K562 (cell line): Measurements from ENCODE around the gene CXCL12. TPM values are rescaled to one million over a fixed set of nuclear protein-coding genes. Genes with fewer than 3 reads are reported as not detected.

Experiments used
- GTF2E2 ChIP-seq: fragments of 200-800 bp; sonication (Bioruptor generic); IDR thresholded peaks from 2 replicates; pipeline ENCODE4 v1.6.1; 2016; ENCODE audit warnings: missing genetic modification characterization, missing compliant biosample characterization
- MAZ ChIP-seq, 2 experiments: fragments of 450-650 bp in 1 of 2; sonication (generic) in 1 of 2; formaldehyde crosslinking; IDR thresholded peaks in 1 of 2; conservative IDR thresholded peaks in 1 of 2; 2 replicates each; pipeline versions ENCODE4 v1.4.0 to v1.5.0; 2020; ENCODE audit warnings: mild to moderate bottlenecking in 1 of 2, missing genetic modification reagents in 1 of 2
- SMAD1 ChIP-seq: fragments of 150-350 bp; IDR thresholded peaks from 2 replicates; pipeline ENCODE4 v1.6.1; 2014; ENCODE audit warnings: low read length, low read depth; ENCODE audit not compliant: partially characterized antibody
- ZBED1 ChIP-seq: IDR thresholded peaks from 2 replicates; pipeline ENCODE4 v1.6.1; 2014
- ZNF140 ChIP-seq: fragments of 250-450 bp; sonication (Bioruptor Pico); IDR thresholded peaks from 2 replicates; pipeline ENCODE4 v1.8.0; 2021; ENCODE audit warnings: moderate library complexity, mild to moderate bottlenecking, inconsistent platforms
- ZNF668 ChIP-seq: fragments of 250-450 bp; sonication (Bioruptor Pico); IDR thresholded peaks from 2 replicates; pipeline ENCODE4 v1.8.0; 2022; ENCODE audit warnings: mild to moderate bottlenecking, inconsistent platforms
- polyA plus RNA-seq, 8 experiments: library from polyadenylated mRNA; depleted of rRNA in 4 of 8; stranded (reverse) in 5 of 8; unstranded in 3 of 8; fragments of >200 nt; fragmentation: Nextera tagmentation in 2 of 8; fragmentation: Illumina TruSeq in 1 of 8; extraction: Ambion mirVana in 2 of 8; extraction: Trizol in 1 of 8; gene quantifications; 2 replicates each; pipeline versions ENCODE4 v1.2.1 to v1.2.3, GENCODE V29; 2011 to 2014; ENCODE audit warnings: inconsistent platforms in 1 of 8, missing spikeins in 1 of 8
- total RNA-seq, 7 experiments: library from RNA; depleted of rRNA in 6 of 7; stranded (reverse); fragments of >200 nt in 6 of 7; fragmentation: Illumina TruSeq in 2 of 7; extraction: Trizol in 2 of 7; gene quantifications; 2 replicates each; pipeline versions ENCODE4 v1.2.1 to v1.2.3, GENCODE V29; 2011 to 2021; ENCODE audit warnings: low replicate concordance in 1 of 7
- TF ChIP-seq, protein P1 (sequence below), 2 experiments: fragments of 450-650 bp in 1 of 2; sonication (generic) in 1 of 2; formaldehyde crosslinking in 1 of 2; IDR thresholded peaks; 2 replicates each; pipeline versions ENCODE4 v1.7.1 to v1.9.0; 2016 to 2022; ENCODE audit warnings: inconsistent platforms in 1 of 2, mild to moderate bottlenecking in 1 of 2, missing genetic modification reagents in 1 of 2

Gene CXCL12
- total and polyA plus RNA-seq, 9 of the 15 experiments (the other 6 are each of a cell fraction or from before 2014, with no cell fraction given), result 0.18 TPM; not detected in 8

DNA sequence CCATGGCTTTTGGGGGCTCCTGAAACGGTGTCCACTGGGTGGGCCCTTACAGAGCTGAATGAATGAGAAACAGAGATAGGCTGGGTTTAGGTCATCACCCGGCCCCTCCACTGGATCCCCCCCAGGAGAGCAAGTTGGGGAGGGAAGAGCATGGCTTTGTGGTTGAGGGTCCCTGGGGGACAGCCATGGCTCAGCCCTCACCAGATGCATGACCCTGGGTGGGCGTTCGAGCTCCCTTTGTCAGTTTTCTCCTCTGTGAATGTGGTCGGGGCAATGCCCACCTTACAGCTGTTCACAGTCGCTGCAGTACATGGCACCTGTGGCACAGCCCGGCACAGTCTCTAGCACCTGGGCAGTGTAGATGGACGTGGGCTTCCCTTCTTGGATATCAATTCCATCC, 40.6 kb upstream of the CXCL12 start (continued):
- TF ChIP-seq, protein P1, sequence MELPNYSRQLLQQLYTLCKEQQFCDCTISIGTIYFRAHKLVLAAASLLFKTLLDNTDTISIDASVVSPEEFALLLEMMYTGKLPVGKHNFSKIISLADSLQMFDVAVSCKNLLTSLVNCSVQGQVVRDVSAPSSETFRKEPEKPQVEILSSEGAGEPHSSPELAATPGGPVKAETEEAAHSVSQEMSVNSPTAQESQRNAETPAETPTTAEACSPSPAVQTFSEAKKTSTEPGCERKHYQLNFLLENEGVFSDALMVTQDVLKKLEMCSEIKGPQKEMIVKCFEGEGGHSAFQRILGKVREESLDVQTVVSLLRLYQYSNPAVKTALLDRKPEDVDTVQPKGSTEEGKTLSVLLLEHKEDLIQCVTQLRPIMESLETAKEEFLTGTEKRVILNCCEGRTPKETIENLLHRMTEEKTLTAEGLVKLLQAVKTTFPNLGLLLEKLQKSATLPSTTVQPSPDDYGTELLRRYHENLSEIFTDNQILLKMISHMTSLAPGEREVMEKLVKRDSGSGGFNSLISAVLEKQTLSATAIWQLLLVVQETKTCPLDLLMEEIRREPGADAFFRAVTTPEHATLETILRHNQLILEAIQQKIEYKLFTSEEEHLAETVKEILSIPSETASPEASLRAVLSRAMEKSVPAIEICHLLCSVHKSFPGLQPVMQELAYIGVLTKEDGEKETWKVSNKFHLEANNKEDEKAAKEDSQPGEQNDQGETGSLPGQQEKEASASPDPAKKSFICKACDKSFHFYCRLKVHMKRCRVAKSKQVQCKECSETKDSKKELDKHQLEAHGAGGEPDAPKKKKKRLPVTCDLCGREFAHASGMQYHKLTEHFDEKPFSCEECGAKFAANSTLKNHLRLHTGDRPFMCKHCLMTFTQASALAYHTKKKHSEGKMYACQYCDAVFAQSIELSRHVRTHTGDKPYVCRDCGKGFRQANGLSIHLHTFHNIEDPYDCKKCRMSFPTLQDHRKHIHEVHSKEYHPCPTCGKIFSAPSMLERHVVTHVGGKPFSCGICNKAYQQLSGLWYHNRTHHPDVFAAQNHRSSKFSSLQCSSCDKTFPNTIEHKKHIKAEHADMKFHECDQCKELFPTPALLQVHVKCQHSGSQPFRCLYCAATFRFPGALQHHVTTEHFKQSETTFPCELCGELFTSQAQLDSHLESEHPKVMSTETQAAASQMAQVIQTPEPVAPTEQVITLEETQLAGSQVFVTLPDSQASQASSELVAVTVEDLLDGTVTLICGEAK (IDR thresholded peaks at IDR 0.05), result no peak
- TF ChIP-seq, protein P1 (CRISPR knock-in tag; IDR thresholded peaks at IDR 0.05), result no peak
- TF ChIP-seq ZBED1 (no peak), GTF2E2 (tag) (no peak), ZNF668 (CRISPR knock-in tag) (no peak), SMAD1 (no peak), MAZ (CRISPR knock-in tag; conservative IDR thresholded peaks at IDR 0.05 in 1 of 2, IDR thresholded peaks at IDR 0.05 in 1 of 2) (no peak), ZNF140 (no peak)
